Hindlimb muscle (tissue), 1 donor: ENCODE data around the gene PARP1. TPM values are rescaled to one million over a fixed set of nuclear protein-coding genes. Genes with fewer than 3 reads are reported as not detected.
"Not testable (repeated sequence)": the region's sequence is repeated elsewhere in the genome, so short reads cannot be mapped to it uniquely, and the experiment has no call there.

Experiments used
- DNase-seq: peaks from one replicate; pipeline ENCODE4 v3.0.0-alpha.2; 2013
- polyA plus RNA-seq: library from polyadenylated mRNA; unstranded; fragments of 120-200 nt; gene quantifications from one replicate; pipeline ENCODE4 v1.2.1, GENCODE V29; 2013; ENCODE audit not compliant: insufficient read length

PARP1 gene
- polyA plus RNA-seq, 1 donor = 100 TPM

- DNase-seq = no peak
Measured at GRCh38 chr1:226349801-226350518, 57.9 kb downstream of the PARP1 start.

DNA sequence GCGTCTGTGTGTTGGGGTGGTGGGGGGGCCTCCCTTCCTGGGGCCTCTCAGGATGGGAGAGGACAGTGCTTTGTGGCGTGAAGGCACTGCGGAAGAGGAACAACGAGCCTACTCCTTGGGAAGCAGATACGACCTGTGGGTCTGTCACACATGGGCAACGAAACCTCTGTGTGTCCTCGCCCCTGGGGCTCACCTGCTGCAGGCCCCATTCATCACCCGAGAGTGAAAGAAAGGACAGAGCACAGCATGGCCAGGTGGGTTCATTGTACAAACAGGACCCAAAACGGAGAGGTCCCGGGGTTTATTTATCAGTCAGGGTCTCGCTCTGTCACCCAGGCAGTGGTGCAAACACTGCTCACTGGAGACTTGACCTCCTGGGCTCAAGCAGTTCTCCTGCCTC, 58.8 kb downstream of the PARP1 start:
- DNase-seq = no peak

DNA sequence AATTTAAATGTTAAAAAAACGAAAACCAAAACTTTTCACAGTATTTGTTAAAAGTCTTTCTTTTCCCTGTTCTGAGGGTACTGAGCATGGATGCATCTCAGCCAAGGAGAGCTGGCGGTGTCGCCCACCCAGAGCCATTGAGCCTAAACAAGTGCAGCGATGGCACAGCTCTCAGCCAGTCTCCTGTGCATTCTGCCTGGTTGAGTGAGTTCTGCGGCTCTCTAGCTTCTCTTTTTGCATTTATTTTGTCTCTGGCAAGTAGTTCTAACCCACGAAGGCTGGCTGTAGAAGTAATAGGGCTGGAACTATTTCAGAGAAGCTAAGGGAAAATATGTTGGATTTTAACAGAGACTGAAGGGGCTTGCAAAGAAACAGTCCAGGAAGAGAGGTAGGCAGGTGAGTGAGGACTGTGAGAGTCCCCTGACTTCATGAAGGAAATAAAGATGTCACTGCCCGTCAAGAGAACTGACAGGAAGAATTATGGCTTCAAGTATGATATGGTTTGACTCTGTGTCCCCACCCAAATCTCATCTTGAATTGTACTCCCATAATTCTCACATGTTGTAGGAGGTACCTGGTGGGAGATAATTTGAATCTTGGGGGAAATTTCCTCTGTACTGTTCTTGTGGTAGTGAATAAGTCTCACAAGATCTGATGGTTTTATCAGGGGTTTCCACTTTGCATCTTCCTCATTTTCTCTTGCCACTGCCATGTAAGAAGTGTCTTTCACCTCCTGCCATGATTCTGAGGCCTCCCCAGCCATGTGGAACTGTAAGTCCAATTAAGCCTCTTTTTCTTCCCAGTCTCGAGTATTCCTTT, 63.2 kb downstream of the PARP1 start:
- DNase-seq = no peak

GRCh38 chr1:226342656-226343055, 65.2 kb downstream of the PARP1 start:
- DNase-seq = no peak

GRCh38 chr1:226340111-226340510, 67.8 kb downstream of the PARP1 start:
- not testable (repeated sequence) for DNase-seq

GRCh38 chr1:226337276-226337875, 70.5 kb downstream of the PARP1 start:
- no peak for DNase-seq

DNA sequence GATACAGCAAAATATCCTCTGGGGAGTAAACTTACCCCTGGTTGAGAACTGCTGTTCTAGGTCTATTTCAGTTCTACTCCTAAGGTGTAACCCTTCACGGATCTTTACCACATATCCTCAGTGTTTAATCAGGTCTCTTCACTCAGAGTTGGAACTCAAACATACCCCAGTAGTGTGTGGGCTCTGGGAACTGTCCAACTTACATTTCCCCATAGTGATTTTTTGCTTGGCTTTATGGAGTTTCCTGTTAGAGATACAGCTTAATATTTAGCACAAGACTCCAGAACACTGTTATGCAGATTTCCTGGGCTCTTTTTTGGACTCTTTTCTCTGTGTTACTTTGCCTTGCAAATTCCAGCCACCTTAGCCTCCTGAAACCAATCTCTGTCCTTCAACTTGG, 72.2 kb downstream of the PARP1 start:
- no peak for DNase-seq

DNA sequence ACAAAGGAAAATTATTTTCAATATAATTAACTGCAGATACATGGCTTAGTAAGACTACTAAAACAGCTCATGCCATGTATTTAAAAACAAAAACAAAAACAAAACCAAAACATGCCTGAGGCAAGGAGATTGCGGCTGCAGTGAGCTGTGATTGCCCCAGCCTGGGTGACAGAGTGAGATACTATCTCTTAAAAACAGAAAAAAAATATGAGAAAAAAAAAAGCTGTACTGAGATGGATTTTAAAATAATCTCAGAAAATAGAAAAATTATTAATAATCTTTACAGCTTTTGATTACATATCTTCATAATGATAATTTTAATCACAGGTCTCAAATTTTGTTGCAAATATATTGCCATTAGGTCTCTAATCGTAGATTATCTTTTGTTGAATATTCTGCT, 74.9 kb downstream of the PARP1 start:
- DNase-seq = no peak

- DNase-seq = no peak
Measured at GRCh38 chr1:226329237-226329636, 78.7 kb downstream of the PARP1 start.

DNA sequence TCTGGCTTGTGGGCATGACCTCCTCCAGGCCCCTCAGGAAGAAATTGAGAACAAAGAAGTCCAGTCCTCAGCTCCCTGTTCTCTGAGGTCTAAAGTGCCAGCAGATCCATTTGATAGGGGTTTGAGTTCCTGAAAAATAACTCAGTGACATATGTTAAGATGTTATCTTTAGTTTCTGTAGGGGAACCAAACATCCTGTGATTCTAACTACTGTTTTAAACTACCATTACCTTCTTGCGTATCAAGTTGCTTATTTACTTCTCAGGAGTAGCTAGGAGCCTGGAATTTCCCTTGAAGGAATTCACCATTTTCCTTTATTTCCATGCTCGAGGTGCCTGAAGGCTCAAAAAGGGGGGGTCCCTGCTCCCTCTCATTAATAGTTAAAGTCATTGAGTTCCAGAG, 80.1 kb downstream of the PARP1 start:
- no peak for DNase-seq

GRCh38 chr1:226325178-226325577, 82.7 kb downstream of the PARP1 start:
- DNase-seq = no peak

DNA sequence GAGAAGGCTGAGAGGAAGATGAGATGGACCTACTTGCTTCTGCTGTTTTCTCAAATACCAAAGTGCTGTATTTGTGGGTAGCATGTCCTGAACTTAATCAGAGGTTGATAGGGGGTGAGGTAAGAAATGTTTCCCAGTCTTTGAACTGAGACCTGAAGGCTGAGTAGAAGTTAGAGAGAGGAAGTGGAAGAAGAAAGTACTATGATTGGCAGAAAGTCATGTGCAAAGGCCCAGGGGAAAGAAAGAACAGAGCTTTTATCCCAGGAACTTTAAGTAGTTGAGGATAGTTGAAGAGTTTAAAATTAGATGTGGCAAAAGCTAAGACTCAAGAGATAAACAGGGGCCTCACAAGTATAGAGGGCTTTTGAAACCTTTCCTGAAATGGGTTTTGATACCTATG, 83.4 kb downstream of the PARP1 start:
- DNase-seq = no peak

DNA sequence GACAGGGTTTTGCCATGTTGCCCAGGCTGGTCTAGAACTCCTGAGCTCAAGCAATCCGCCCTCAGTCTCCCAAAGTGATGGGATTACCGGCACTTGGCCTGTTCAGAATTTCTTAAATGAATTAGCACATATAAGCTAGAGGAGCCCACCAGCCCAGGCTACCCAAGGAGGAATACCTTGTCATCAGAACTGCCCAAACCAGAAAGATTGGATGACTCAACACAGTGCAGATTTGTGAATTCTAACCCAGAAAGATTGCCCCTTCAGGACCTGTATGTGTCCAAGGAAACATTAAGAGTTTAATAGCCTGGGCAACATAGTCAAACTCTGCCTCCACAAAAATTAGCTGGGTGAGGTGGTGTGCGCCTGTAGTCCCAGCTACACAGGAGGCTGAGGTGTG, 84.9 kb downstream of the PARP1 start:
- DNase-seq = no peak

GRCh38 chr1:226320930-226321329, 87.0 kb downstream of the PARP1 start:
- no peak for DNase-seq

DNA sequence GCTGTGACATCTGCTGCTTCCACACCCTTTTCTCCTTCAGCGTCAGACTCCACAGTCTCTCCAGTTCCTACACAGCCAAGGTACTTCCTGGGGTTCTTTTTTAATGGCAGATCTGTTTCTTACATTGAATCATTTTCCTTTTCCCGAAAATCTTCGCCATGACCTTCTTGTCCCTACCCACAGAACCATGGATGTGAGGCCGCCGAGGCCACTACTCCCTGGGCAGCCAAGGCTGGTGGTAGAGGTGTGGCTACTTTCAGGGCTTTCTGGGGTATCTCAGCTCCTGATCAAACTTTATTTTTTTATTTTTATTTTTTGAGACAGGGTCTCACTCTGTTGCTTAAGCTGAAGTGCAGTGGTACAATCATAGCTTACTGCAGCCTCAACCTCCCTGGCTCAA, 89.4 kb downstream of the PARP1 start:
- no peak for DNase-seq

DNA sequence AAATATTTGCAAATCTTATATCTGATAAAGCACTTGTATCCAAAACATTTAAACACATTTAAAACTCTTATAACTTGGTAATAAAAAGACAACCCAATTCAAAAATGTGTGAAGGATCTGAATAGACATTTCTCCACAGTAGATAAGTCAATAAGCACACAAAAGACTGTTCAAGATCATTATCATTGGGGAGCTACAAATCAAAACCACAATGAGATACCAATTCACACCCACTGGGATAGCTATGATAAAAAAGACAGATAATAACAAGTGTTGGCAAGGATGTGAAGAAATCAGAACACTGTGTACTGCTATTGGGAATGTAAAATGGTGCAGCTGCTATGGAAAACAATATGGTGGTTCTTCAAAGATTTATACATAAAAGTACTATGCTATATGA, 93.8 kb downstream of the PARP1 start:
- no peak for DNase-seq

- DNase-seq = no peak
Measured at GRCh38 chr1:226312065-226312464, 95.8 kb downstream of the PARP1 start.

DNA sequence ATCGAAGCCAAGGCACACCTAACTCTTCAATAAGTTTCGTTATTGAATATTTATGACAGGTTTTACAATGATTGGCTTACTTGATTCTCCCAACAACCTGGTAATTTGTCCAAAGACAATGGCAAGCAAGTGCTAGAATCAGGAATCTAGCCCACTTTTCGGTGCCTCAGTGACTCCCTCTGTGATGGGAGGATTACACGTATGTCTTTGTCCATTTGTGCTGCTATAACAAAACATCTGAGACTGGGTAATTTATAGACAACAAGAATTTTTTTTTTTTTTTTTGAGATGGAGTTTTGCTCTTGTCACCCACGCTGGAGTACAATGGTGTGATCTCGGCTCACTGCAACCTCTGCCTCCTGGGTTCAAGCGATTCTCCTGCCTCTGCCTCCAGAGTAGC, 96.5 kb downstream of the PARP1 start:
- no peak for DNase-seq

Other genes starting within 250 kb of the PARP1 start
- gene ACBD3, start 221.4 kb downstream of the PARP1 start, polyA plus RNA-seq = 49.8 TPM
- 0.62 TPM for gene MIXL1, start 184.4 kb downstream of the PARP1 start, polyA plus RNA-seq
- gene LIN9, start 98.9 kb downstream of the PARP1 start, polyA plus RNA-seq = 7.0 TPM
- gene STUM, start 140.7 kb upstream of the PARP1 start, polyA plus RNA-seq = 20.5 TPM